GM03348 (cell line): ENCODE measurements around the gene EMC8.
A peak's percentile ranks its signal among the peaks of the same experiment; 100 is the strongest.

Experiments used
- DNase-seq: peaks from one replicate; pipeline ENCODE4 v3.0.0; 2012; ENCODE audit warnings: low spot score

The EMC8 gene

DNA sequence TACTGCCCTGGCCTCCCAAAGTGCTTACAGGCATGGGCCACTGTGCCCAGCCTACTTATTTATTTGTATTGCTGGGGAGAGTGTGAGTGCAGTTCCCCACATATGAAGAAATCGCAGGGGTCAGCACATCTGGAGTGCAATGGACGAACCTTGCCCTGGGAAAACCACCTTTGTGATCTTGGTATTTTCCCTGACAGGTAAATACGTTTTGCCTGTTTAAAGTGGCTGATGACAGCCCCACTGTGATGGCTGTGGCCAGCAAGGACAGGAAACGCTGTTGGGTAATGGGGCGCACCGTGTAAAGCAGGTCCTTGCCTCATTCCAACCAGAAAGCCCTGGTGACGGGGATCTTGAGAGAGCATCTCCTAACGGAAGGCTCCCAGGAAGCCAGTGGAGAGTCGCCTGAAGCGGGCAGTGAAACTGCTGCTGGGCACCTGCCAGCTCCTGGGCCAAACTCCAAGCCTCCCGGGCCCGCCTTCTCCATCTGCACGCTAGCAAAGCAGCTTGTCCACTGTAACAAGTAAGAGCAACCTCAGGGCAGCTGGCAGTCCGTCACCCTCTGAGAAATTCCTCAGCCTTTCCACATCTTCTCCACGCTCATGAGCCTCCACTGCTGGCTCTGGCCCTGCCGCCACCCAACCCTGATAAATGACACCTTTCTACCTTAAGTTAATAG lies 17.5 kb downstream of the EMC8 start:
- peak; percentile 68 for DNase-seq

DNA sequence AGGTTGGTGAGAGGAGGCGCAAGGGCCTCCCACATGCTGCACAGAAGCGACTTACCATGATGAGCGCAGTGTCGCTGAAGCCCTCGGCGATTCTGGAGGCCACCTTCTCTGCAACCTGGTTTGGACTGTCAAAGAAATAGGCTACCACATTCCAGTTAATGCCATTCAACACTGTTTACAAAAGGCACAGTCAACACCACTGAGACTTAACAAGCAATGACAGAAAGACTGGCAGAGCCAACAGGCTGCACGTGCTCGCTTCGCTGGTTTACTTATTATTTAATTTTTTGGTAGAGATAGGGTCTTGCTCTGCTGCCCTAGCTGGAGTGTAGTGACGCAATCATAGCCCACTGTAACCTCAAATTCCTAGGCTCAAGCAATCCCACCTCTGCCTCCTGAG lies 18.2 kb downstream of the EMC8 start:
- DNase-seq, result no peak

DNA sequence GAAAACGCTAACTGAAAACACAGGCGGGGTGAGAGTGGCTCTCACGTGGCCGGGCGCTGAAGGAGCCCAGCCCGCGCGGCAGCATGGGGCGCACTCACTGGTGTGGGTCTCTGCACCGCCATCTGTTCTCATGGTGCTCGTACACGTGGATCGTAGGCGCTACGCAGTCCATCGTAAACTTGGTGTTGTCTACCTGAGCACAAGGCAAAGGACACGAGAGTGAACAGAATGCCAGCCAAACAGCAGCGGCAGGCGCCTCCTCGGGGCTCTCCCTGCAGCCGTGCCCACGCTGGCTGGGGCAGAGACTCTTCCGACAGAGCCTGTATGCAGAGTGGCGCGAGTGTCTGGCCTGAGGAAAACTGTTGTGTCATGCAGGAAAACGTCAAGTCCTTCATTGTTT lies 19.1 kb downstream of the EMC8 start:
- DNase-seq, result no peak

DNA sequence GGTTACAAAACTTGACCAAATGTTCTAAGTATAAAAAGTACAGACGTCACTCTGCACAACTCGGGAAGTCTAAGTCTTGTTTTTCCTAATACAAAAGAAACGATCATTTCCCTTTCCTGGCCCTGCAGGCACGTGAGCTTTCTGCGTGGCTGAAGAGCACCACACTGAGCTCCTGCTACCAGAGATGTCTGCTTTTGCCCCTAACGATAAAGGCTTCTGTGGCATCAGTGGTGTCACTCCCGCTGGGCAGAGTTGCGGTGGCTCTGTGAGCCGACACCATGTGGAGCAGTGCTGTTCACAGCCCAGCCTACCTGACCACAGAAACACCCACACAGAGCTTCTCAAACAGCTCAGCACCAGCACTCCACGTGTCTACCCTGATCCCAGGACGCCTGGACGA lies 20.5 kb downstream of the EMC8 start:
- DNase-seq, result no peak

DNA sequence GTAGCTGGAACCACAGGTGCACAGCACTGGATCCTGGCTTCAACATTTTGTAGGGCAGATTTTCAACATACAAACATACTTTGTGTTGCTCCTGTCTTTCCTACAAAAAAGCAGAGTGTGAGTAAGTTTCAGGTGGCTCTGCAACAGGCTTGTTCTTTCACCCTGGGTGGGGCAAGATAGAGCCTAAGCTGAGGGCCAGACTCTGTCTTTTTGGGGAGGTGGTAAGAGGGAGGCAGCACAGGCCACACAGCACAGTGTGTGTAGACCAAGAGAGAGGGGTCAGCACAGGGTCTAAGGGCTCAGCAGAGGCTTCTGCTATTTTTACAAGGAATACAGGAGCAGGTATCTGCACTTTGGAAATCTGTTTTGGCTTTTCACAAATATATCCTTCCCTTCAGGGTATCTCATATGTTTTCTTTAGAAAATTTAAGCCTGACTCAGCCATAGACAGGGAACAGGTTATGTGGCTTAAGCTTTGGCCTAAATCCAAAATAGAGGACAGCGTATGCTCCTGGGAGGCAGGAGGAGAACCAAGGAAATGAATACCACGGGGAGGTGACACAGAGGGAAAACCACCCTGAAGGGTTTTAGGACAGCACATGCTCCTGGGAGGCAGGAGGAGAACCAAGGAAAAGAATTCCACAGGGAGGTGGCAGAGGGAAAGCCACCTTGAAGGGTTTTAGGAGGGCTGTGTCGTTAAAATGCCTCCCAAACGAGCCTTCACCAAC lies 21.6 kb downstream of the EMC8 start:
- no peak for DNase-seq

DNA sequence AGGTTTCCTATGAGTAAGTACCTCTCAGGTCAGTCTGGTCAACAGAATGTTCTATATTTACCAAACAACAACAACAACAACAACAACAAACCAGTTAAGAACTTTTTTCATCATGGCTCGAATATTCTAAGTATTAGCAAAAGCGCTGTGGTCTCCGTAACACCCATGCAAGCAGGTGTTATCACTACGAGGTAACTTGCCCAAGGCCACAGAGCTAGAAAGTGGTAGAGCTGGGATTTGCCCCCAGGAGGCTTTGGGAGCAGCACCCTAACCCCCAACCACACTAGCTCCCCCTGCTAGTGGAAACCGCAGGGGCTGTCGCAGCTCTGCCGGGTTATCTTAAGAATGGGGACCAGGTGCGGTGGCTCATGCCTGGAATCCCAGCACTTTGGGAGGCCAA lies 24.5 kb downstream of the EMC8 start:
- DNase-seq, result no peak

DNA sequence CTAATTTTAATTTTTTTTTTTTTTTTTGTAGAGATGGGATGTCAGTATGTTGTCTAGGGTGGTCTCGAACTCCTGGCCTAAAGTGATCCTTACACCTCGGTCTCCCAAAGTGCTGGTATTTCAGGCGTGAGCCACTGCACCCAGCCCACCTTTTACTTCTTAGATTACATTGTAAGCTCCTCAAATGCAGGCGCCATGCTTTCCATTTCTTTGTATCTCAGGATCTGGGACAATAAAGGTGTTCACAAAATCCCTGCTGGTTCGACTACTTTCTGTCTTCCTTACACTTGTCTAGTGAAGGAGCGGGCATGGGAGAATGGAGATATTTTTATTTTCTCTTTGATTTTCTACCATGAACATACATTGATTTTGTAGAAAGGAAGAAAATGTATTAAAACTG lies 25.2 kb downstream of the EMC8 start:
- no peak for DNase-seq

DNA sequence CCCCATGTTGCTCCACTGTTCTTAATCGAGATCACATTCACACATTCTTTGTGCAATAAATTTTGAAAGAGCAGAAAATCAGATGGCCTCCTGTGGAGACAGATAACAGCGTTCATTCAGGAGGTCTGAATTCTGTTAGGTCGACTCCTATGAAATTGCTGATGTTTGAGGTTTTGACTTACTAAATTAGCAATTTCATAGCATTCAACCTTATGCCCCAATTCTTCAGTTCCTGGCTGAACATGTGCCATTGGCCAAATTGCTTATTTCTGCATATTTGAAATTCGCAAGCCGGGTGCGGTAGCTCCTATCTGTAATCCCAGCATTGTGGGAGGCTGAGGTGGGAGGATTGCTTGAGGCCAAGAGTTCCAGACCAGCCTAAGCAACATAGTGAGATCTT lies 26.3 kb downstream of the EMC8 start:
- DNase-seq, result no peak

DNA sequence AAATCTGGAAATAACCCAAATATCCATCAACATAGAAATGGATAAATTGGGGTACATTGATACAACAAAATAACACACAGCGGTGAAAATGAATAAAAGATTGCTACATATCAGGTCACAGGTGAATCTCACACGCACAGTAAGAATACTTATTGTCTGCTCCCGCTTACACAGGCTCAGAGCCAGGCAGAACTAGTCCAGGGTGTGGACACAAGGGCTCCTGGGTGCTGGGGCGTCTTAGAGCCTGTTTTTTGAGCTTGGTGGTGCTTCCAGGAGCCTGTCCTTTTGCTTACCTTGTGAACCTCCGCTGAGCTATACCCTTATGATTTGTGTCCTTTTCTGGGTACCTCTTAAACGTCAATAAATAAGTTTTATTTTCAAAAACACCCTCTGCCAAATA lies 28.6 kb downstream of the EMC8 start:
- no peak for DNase-seq

DNA sequence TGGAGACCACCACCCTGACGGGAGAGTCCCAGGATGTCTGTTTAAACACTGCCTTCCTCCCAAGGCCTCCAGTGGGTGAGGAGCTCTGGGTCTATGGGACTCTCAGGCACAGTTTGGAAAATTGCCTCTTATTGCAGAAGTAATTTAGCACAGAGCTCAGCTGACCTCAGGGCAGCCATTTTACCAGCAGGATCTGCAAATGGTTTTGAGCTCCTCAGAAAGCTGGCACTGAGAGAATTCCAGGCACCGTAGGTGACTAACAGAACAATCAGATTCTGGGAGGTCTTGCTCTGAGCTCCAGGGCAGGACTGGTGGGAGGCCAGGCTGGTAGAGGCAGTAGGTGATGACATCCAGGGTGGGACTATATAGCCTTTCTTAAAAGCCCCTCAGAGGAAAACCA lies 31.1 kb downstream of the EMC8 start:
- no peak for DNase-seq

DNA sequence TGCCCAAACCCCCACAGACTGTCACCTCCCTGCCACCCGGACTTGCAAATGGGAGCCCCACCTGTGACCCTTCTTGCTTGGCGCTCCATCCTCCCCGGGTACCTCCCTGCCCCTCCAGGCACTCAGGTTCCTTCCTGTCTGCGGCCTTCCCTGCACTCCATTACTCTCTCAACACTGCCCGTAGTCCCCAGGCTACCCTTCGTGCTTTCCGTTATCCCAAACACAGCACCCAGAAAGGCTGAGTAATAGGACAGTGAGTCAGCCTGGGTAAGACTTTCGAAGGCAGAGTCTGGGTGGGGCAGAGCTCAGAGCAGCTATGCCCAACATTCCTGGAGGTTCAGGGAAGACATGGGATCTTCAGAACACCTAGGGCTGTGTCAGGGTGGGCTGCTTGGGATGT lies 31.8 kb downstream of the EMC8 start:
- DNase-seq, result peak; percentile 93

DNA sequence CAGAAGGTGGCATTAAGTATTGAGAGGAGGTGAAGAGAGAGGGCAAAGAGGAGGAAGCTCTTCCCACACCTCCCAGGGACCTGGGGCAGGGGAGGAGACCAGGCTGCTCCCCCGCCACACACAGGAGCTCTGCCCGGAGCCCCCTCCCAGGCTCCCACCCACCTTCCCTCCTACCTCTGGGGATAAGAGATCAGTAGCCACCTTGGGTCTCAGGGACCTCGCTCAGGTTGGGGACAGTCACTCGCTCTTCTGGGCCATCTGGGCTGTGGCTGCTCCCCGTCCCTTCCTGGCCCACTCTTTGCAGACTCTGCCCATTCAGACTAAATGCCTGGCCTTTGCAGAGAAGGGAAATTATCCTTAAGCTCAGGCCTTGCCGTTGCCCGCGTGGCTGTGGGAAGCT lies 33.6 kb downstream of the EMC8 start:
- DNase-seq, result no peak

DNA sequence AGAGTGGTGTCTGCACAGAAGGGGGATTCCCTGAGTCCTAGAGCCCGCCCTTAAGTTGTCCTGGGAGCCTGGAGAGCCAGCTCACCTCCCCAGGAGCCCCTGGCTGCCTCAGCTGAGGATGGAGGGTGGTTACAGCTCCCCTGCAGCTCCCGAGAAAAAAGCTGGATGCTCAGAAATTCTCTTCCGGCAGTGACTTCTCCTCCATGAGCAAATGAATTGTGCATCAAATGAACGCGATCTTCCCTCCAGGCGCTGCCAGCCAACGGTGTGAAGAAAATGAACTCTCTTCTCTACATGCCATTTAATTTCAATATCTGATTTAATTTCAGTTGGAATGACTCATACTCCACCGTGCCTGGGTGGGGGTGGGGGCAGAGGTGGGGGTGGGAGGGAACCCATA lies 34.1 kb downstream of the EMC8 start:
- DNase-seq, result no peak

DNA sequence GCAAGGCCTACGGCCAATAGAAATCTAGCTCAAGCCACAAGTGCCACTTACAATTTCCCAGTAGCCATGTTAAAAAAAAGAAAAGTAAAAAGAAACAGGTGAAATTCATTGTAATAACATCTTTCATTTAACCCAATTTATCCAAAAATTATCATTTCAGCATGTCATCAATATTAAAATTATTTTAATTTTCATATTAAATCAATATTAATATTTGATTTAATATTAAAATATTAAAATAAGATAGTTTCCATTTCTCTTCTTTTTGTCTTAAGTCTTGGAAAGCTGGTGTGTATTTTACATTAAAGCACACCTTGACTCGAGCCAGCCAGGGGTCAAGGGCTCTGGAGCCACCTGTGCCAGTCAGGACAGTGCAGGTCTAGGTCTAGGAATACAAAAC lies 35.7 kb downstream of the EMC8 start:
- no peak for DNase-seq

DNA sequence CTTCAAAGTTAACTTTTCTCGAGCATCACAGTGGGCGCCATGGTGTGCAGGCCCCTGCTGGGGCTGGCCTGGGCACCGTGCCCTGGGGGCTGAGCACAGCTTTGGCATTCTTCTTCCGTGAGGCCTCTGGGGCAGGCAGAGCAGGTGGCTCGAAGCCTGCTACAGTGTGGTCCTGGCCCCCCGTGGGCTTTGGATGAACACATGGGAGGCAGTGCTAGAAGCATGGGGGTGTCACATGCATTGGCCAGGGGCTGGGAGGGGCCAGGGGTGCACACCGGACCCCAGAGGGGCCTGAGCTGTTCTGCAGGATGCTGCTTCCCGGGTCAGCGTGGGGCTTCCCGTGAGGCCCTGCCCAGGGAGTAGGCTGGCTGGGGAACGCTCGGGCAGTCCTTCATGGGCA lies 36.4 kb downstream of the EMC8 start:
- no peak for DNase-seq

DNA sequence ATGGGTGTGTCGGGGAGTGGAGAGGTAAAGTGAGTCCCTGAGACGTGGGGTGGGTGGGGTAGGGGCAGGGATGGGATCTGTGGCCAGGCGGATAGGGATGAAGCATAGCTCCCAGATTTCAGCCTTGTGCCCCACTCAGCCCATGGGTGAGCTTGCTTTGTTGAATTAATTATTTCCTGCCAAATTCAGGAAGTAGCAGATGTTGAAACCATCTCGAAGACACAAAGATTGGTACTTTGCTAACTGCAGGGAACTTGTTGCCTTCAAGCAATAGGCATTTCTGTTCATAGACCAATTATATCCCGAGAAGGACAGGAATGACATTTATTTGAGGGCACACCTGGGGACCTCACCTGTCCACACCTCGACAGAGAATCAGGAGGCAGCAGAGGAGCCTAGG lies 37.5 kb downstream of the EMC8 start:
- DNase-seq, result no peak

DNA sequence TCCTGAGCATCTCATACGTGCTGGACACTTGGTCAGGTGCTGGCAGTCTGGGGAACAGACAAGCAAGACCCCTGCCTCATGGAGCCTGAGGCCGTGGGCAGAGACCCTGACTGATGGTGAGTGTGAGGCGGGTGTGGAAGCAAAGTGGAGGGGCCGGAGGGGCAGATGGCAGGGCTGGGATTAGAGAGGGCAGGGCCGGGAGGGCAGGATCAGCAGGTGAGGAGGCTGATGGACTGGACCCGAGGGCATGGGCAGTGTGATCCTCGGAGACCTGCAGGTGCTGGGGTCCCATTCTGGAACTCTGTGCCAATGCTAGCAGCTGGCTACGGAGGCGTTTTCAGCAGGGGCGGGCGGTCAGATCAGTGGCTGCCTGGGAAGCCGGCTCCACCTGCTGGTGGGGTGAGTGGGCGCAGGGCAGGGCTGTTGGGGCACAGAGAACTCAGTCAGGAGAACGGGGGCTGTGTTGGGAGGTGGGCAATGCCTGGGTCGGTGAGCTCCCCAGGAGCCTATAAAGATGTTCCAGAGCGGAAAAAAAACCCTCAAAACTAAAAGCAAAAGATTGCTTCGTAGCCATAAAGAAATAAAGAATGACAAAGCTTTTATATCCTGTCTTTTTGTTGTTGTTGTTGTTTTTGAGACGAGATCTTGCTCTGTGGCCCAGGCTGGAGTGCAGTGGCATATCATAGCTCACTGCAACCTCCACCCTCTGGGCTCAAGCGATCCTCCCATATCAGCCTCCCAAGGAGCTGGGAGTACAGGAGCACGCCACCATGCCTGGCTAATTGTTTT lies 39.5 kb downstream of the EMC8 start:
- no peak for DNase-seq

DNA sequence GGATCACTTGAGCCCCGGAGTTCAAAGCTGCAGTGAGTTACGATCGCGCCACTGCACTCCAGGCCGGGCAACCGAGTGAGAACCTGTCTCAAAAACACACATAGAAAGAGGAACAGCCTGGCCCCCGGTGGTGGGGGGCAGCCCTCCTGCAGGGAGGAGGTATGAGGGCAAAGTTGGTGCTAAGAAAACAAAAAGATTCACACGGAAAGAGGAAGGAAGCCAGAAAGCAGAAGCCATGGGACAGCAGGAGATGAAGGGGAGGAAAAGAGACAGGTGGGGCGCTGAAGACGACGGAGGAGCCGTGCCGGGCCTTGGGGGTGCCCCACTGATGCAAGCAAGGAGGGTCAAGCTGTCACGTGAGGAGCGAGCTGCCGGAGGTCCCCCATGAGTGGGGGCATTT lies 40.2 kb downstream of the EMC8 start:
- DNase-seq, result no peak

DNA sequence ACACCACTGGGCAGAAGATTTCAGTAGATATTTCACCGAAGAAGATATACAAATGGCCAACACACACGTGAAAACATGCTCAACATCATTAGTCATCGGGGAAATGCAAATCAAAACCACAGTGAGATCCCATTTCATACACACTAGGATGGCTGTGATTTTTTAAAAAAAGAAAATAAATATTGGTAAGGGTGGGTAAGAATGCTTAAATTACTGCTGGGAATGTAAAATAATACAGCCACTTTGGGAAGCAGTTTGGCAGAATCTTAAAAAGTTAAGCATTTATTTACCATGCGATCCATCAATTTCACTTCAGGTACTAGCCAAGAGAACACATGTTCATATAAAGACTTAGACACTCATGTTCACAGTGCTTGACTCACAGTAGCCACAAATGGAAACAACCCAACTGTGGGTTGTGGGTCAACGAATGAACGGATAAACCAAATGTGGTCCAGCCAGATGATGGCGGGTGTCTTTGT lies 42.0 kb downstream of the EMC8 start:
- DNase-seq, result no peak

DNA sequence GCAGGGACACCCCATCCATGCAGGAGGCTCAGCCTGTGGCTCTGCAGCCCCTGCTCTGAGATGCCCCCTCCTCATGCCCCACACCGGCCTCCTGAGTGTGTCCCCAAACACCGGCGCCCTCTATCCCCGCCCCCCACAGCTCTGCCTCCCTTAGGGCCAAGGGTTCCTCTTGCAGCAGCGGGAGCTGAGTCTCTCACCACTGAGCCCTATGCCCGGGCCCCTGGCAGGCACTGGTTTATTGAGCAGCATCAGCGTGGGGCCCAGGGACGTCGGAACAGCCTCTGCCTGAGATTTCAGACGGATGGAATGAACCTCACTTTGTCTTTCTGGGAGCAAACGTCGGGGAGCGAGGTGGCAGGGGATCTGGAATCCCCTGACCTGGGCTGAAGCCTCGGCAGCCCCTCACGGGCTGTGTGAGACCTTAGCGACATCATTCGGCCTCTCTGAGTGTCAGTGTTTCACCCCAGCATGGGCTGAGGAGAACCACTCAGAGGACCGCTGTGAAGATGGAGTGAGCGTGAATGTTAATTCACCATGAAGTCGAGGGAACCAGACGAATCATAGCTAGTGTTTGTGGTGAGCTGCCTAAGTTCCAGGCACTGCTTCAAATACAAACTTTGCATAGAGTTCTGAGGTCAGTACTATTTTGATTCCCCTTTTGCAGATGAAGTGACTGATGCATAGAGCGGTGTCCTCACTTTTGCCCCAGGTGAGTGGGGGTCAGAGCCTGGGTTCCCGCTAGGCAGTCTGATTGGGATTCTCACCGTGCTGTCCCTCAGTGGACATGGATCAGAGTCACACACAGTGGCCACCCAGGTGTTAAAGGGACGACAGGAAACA lies 43.2 kb downstream of the EMC8 start:
- no peak for DNase-seq

DNA sequence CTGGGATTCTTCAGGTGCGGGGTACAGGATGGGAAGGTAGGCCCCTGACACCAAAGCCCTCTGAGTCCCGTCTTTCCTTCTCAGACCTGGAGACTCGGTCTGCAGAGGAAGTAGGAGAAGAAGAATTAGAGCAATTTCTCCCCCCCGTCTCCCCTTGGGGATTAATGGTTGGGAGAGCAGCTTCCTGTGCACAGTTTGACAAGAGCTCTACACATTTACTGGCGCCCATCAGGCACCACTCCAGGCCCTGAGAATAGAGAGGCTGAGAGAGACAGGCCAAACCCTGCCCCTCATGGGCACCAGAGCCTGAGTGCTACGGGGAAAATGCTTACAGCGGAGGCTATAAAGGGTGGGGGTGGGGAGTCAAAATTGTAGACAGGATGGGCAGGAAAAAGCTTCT lies 44.9 kb downstream of the EMC8 start:
- no peak for DNase-seq

DNA sequence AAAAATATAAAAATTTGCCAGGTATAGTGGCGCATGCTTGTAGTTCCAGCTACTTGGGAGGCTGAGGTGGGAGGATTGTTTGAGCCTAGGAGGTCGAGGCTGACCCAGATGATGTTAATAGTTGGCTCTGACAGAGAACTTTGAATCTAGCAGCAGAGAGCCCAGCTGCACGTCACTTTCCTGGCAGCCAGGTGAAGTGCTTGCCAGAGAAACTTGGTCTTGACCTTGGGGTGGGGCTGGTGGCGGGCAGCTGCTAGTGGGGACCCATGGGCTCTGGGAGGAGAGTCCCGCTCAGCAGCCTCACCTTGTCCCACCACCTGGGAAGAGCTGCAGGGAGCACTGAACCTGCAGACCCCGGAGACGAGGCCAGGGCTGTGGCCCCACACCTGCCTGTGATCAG lies 45.4 kb downstream of the EMC8 start:
- DNase-seq, result no peak
